ENCODE results near the gene OR2T29.

DNA sequence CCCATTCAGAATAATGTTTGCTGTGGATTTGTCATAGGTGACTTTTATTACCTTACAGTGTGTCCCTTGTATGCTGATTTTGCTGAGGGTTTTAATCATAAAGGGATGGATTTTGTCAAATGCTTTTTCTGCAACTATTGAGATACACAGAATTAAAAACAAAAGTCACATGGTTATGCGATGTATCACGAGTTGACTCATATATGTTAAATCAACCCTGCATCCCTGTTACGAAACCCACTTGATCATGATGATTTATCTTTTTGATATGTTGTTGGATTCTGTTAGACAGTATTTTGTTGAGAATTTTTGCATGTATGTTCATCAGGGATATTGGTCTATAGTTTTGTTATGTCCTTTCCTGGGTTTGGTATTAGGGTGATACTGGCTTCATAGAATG, 22.7 kb upstream of the OR2T29 start:
- TF ChIP-seq, protein P1, sequence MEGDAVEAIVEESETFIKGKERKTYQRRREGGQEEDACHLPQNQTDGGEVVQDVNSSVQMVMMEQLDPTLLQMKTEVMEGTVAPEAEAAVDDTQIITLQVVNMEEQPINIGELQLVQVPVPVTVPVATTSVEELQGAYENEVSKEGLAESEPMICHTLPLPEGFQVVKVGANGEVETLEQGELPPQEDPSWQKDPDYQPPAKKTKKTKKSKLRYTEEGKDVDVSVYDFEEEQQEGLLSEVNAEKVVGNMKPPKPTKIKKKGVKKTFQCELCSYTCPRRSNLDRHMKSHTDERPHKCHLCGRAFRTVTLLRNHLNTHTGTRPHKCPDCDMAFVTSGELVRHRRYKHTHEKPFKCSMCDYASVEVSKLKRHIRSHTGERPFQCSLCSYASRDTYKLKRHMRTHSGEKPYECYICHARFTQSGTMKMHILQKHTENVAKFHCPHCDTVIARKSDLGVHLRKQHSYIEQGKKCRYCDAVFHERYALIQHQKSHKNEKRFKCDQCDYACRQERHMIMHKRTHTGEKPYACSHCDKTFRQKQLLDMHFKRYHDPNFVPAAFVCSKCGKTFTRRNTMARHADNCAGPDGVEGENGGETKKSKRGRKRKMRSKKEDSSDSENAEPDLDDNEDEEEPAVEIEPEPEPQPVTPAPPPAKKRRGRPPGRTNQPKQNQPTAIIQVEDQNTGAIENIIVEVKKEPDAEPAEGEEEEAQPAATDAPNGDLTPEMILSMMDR (IDR thresholded peaks at IDR 0.05), result no peak
- no peak for TF ChIP-seq EZH2phosphoT487 (IDR thresholded peaks at IDR 0.05)
- no peak for TF ChIP-seq EZH2 (IDR thresholded peaks at IDR 0.05)
